Measurements from ENCODE around the gene NEK4.
"Not testable (repeated sequence)": the region's sequence is repeated elsewhere in the genome, so short reads cannot be mapped to it uniquely, and the experiment has no call there.

NEK4 gene

DNA sequence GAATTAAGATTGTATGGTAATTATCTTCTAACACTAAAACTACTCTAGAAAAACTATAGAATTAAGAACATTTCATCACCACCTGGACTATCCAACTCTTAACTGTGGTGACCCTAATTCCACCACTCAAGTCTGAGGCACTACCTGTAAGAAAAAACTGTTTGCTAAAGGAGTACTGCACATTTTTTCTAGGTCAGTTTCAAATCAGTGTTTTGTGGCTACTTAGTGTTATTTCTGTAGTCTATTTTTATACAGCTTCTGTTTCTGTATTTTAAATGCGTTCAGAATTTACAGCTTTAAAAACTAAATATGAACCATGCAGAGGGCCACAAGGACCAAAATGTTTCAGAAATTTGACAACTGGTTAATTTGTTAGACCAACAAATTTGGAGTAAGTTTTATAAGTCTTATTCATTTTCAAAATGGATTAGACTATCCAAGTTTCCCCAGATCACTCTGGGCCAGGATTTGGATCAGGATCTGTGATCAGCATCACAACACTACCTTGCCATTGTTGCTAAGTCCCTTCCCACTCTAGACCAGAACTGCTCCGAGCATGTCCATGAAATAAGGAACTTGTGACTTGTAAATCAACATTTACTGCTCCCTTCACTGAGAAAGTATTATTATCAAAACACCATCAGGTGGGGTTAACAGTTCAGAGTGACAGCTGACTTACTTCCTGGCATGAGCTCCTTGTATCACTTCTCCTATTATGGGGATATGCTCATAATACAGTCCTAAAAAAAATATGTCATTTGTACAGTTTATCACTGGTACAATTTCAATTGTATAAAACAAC is 73.7 kb downstream of the NEK4 start:
- no peak for DNase-seq (ENCODE audit: low read depth)

DNA sequence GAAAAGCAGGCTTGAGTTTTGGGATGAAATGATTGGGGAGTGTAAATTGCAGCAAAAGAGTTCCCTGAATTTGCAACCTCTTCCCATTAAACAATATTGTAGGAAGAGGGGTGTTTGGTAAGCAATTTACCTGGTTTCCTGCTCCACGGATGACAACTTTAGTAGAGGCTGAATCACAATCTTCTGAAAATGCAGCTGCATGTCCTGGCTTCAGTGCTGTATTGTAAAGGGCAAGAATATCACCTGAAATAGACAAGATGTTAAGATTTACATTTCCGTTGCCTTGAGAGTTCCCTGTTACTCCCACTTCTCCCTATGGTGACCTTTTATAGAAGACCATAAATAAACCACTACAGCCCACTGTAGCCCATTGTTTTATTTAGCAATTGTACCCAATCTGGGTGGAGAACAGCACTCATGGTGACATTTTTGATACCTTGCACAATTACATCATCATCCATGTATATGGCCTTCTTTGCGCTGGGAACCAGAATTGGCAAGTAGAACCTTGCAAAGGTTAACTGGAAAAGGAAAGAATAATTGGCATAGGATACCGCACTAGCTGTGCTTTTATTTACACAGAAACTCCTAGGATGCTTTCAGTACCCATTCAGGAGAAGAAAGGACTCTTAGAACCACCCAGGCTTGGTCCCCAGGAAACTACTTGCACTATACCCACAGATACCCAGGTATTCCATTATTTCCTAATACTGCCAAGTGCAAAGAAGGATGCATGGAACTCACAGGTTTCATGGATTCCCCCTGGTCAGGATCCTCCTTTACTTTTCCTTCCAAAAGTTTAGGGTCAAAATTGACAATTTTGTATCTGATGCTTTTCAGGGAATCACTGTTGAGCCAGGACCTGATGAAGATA is 74.7 kb downstream of the NEK4 start:
- DNase-seq (ENCODE audit: low read depth), result no peak

DNA sequence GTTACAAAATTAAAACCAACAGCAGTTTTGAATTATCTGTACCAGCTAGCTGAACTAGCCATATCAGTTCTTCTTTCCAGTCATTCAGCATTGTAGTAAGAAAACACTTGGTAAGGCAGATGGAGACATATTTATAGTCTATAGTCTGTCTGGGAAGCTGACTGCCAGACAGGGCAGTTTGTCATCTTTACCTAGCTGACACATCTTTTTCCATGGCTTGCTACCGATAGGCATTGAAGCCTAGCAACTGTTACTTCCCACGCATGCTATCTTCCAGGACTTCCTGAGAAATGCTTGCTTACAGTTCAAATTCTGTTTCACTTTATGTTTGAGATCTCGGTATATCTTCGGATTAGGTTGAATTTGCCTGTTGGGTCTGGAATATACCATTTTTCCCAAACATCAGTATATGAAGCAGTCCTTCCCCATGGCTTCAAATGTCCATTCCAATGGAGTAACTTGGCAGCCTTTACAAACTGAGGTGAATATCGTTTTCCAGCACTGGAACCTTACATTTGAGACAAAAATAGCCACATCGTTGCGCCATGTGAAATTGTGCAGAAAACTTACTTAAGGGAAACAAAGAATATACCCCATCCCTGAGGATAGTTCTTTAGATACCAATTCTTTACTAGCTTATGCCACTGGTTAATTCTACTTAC is 76.1 kb downstream of the NEK4 start:
- DNase-seq (ENCODE audit: low read depth), result no peak

DNA sequence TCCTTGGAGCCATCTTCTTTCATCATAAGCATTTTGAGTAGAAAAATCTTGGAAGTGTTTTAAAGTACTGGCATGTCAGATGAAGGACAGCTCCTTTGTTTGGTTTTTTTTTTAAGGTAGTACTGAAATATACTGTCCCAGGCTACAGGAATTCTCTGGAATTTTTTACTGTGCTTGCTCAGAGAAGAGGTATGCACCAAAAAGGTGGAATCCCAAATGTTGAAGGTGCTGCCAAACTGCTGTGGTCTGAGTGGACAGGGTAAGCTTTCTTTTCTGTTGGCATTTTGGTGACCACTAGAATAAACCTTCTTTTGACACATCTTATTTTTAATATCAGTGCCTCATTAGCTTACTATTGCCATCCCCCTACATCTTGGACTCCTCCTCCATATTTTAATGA is 77.7 kb downstream of the NEK4 start:
- no peak for DNase-seq (ENCODE audit: low read depth)

DNA sequence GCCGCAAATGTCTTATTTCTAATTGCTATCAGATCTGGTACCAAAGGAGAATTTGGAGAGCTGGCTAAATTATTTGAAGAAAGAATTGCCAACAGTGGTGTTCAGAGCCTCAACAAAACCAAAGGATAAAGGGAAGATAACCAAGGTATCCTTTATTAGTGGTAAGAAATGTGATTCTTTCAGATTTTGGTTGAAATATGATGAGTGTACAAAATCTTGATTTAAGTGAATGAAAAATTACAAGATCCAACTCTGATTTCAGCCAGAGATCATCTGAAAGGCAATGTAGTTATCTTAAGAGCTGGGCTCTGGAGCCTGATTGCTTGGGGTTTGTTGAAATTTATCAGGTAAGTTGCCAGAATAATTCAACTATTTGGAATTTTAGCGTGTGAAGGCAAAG is 80.2 kb downstream of the NEK4 start:
- DNase-seq (ENCODE audit: low read depth), result no peak

DNA sequence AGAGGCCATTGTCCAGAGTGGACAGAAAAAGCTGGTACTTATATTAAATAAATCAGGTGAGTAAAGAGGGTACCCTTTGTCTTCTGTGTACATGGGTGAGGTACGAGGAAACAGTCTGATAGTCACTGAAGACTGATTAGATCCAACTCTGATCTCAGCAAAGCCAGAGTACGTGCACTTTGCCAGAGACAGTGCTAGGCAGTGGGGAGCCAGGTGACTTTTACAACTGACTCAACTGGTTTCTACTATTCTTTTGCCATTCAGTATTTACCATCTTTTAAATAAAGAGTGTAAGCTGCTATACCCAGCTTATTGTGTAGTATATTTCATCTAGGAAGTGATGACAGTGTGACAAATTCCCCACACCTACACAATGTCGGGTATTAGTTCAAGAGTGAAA is 81.6 kb downstream of the NEK4 start:
- no peak for DNase-seq (ENCODE audit: low read depth)

DNA sequence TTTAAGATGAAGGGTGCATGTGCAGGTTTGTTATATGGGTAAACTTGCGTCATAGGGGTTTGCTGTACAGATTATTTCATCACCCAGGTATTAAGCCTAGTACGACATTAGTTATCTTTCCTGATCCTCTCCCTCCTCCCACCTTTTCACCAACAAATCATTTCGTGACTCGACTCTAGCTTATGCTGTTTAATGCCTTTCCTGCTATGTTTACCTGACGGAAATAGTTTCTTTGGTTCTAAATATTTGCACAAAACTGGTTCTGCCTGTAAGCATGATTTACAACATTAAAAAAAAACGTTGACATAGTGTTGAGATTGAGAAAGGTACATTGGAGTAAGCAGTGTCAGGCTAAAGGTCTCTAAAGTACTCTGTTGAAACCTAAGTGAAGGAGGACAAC is 82.5 kb downstream of the NEK4 start:
- DNase-seq (ENCODE audit: low read depth), result no peak

DNA sequence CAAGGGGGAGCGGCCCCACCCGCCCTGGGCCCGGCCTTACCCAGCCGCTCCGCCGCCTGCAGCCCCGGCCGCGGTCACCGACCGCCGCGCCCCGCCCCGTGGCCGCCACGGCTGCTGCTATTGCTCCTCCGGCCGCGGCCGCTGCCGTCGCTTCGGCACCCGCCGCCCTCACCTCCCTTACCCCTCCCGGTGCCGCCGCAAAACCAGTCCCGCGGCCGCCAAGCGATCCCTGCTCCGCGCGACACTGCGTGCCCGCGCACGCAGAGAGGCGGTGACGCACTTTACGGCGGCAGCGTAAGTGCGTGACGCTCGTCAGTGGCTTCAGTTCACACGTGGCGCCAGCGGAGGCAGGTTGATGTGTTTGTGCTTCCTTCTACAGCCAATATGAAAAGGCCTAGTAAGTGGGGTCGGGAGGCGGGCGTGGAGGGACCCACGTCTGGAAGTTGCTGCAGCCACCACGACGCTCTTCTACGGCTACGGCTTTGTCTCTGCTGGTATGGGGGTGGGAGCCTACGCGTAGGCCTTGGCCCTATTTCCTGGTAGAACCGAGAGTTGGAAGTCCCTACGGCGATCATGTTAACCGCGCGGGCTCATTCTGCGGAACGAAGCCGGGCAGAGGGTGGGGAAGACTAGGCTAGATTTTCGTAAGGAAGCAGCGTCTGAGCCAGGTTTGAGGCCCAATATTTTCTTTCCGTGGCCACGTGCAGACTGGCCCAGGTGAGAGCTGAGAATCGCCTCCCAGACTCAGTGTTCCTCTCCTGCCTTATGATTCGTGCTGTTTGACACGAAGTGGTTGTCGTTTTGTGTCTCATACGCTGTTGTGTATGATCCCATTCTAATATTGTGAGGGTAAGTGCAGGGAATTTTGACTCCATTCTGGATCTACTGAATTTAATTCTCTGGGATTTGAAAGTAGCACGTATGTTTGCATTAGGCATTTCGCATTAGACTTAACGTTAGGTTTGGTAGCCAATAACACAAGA is 84.7 kb downstream of the NEK4 start, which contains the start of the genes GNL3 and PBRM1:
Gene GNL3, plus strand, starts transcription at position 324 of the 983 bp plus-strand sequence. Its CDS starts 61 bp downstream, at position 385.
Gene PBRM1, minus strand, starts transcription at position 205 of the 983 bp plus-strand sequence.
- peak; percentile 90 for DNase-seq (ENCODE audit: low read depth)

DNA sequence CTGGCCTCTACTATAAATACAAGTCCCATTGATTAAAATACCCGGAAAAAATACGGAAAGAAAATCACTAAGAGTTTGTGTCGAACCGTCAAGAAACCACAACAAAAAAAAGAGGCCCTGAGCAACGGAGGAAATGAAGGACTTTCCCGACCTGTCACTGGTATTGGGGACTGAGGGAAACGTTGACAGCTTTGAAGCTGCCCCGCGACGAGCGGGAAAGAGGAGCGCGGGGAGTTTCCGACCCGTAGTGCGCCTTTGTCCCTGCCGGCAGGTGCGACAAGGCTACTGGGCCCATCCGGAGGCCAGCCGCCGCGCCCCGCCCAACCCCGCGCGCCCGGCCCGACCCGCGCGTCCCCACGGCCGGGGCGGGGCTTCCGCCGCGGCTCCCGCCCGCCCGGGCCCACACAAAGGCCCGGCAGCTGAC is 85.4 kb downstream of the NEK4 start:
- no peak for DNase-seq (ENCODE audit: low read depth)

DNA sequence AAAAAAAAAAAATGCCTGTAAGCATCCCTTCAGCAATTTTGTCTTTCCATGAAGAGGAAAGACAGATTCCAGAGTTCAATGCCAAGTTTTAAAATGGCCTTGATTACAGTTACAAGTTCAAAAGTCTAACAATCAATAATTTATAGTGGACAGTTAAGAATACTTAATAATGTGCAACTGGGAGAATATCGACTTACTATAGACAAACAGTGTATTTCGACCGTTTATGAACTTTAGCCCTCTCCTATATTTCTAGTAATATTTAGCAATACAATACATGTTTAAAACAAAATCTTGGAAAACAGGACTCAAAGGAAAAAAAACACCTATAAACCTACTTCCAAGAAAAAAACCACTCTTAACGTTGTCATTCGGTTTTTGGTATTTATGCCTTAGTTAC is 86.6 kb downstream of the NEK4 start:
- DNase-seq (ENCODE audit: low read depth), result no peak

DNA sequence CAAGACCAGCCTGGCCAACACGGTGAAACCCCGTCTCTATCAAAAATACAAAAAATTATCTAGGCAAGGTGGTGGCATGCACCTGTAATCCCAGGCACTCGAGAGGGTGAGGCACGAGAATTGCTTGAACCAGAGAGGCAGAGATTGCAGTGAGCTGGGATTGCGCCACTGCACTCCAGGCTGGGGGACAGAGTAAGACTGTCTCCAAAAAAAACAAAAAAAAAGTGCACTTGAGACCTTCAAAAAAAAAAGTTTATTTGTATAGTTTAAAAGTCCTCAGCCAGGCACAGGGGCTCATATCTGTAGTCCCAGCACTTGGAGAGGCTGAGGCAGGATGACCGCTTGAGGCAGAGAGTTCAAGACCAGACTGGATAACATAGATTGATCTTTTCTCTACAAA is 87.1 kb downstream of the NEK4 start:
- no peak for DNase-seq (ENCODE audit: low read depth)

DNA sequence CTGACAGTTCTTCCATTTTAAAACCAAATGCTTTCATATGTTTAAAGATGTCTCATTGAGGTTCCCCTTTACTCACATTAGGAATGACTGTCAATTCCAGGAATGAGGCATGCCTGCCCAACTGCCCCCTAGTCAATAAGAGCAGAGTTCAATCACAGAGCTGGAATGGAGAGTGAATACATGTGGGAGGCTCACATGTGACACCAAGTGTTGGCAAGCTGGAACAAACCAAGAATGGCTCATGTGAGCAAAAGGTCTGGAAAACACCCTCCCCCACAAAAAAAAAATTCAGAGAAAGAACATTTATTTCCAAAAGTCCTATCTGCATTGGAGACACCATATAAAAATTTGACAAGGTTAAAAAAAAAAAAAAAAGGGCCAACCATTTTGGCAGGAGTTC is 88.7 kb downstream of the NEK4 start:
- peak; percentile 81 for DNase-seq (ENCODE audit: low read depth)

DNA sequence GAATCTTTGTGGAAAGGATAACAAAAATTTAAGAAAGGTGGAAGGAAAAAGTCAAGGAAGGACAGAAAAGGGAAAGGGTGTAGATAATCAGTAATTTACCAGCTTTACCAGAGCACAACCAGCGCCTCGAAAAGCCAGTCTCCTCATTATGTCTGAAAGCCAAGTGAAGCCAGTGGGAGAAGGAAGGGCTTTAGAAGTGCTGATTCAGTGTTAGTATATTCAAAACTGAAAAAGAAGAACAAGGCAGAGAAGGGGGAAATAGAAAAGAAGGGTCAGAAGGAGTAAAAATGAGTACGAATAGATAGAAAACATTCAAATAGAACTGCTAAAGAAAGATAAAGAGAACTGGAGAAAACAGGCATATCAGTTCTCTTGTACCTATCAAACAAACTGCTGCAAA is 89.1 kb downstream of the NEK4 start:
- no peak for DNase-seq (ENCODE audit: low read depth)

DNA sequence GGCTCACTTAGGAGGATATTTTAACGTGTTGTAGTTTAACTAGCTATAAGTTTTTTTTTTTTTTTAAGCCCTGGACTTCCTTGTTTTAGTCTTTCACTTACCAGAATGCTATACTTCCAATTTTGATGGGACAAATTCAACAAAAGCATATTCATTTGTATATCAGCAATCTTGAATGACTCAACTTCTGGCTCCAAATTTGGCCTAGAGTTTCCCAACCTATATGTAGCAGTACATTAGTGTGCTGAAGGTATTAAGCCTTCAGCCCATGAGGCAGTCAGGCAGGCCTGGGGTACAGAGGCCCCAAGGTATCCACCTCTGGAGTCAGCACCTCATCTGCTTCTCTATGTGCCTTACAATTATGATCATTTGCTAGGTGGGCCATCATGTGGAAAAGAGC is 90.9 kb downstream of the NEK4 start:
- DNase-seq (ENCODE audit: low read depth), result no peak

DNA sequence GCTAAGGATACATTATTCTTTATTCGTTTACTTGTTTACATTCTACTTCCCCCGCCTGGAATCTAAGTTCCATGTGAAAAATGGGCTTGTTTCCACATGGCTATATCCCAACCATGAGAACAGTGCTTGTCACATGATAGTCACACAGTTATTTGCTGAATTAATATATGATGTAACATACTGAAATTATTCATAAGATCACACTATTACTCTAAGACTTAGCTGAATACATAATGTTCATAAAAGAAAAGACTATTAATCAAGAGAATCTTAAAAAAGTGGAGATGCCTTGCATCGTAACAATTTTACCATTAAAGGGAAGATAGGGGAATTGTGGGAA is 91.6 kb downstream of the NEK4 start:
- DNase-seq (ENCODE audit: low read depth), result peak; percentile 78

DNA sequence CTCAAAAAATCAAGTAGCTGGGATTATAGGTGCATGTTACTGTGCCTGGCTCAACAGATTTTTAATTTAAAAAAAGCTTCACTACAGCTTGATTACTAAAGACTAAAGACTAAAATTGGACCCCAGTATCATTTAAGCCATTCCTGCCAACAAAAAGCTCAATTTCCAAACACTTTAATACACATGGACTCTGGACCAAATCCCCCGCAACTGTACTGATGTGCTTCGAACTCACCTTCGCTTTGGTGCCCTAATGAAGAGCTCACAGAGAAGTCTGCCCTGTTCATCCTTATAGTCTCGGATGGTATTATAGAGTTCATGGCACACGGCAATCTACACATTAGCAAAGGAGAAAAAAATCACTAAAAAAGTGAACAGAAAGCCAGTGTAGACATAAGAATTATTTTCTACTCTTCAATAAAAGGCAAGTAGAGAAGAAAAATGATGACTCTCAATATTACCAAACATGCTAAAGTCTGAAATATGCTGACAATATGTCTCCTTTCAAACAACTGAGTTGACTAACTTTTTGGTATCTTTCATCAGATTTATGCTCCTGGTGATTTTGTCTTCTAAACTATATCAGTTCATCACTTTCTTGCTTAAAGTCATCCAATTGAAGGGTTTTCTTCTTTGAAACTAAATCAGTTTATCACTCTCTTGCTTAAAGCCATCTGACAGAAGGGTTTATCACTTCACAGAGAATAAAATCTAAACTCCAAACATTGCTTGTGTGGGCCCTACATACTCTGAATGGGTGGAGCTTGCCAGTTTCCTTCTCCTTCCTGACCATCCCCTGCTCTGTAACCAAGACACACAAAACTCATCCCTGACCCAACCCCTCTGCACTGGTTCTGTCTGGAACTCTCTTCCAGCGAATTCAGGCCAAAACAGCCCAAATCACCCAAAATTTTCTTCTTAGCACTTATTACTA is 92.2 kb downstream of the NEK4 start:
- no peak for DNase-seq (ENCODE audit: low read depth)

DNA sequence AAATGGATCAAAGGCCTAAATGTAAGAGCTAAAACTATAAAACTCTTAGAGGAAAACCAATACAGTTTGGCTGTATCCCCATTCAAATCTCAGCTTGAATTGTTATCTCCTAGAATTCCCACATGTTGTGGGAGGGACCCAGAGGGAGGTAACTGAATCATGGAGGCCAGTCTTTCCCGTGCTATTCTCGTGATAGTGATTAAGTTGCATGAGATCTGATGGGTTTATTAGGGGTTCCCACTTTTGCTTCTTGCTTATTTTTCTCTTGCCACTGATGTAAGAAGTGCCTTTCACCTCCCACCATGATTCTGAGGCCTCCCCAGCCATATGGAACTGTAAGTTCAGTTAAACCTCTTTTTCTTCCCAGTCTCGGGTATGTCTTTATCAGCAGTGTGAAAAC is 94.5 kb downstream of the NEK4 start:
- not testable (repeated sequence) for DNase-seq (ENCODE audit: low read depth)

DNA sequence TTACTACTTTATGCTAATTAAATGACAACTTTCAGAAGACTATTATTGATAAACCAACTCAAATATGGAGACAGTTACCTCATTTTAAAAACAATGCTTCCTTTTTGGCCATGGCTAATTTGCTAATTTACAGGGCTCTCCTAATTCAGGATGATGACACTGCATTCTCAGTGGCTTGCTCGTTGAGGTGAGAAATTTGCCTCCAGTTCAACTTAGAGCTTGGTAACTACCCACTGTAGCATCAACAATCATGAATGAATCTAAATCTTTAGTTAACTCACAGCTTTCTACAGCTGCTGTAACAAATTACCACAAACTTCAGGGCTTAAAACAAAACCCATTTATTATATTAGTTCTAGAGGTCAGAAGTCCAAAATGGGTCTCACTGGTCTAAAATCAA is 99.1 kb downstream of the NEK4 start:
- DNase-seq (ENCODE audit: low read depth), result no peak

DNA sequence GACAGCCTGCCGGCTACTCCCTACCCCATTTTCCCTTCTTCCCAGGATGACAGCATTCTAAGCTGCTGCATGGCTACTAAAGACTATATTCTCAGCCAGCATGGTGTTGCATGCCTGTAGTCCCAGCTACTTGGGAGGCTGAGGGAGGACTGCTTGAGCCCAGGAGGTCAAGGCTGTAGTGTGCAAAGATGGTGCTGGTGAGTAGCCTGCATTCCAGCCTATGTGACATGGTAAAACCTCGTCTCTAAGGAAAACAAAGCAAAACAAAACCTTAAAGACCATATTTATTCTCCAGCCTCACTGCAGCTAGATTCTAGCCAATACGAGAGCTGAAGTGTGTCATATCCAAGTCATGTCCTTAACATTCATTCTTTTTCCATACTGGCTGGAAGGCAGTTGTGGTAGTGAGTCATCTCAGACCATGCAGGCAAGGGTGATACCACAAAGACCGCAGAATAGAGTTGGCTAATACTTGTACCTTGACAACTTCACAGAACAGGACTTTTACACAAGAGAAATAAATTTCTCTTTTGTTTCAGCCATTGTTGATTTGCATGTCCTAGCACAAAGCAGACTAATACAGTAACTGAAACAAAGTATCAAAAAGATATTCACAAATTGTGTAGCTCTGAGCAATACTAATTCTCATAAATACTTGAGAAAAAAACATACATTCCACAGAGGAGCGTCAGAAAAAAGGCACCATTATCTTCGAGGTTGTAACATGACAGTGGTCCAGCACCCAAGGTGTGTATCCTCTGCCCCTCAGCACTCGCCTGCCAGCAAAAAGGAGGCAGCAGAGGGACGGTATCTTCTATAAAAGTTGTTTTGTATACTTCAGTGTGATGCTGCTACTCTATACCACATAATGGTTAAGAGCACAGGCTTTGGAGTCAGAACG is 99.9 kb downstream of the NEK4 start:
- DNase-seq (ENCODE audit: low read depth), result peak; percentile 99

Measured in fibroblast of the conjunctiva (primary cell).